DMS153 treated with DMSO at 0.1 percent for 48 hours (cell line): ENCODE data around the gene ARL16.
A peak's percentile ranks its signal among the peaks of the same experiment; 100 is the strongest.

ENCODE experiments used
- DNase-seq: peaks from one replicate; lab custom pipeline; 2025; ENCODE audit not compliant: unreplicated experiment; lab: John Stamatoyannopoulos, UW

The ARL16 gene

DNA sequence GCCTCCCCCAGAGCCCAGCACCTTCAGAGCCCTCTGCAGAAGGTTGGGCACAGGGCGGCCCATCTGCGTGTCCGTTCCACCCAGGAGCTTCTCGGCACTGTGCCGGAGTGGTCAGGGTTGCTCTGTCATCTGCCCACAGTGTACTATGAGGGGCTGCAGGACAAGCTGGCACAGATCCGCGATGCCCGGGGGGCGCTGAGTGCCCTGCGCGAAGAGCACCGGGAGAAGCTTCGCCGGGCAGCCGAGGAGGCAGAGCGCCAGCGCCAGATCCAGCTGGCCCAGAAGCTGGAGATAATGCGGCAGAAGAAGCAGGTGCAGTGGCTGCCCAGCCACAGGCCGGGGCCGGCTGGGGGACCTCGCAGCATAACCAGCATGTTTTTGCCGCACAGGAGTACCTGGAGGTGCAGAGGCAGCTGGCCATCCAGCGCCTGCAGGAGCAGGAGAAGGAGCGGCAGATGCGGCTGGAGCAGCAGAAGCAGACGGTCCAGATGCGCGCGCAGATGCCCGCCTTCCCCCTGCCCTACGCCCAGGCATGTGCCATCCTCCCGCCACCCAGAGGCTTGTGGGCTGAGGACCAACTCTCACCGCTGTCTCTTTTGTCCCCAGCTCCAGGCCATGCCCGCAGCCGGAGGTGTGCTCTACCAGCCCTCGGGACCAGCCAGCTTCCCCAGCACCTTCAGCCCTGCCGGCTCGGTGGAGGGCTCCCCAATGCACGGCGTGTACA, 12.8 kb upstream of the ARL16 start:
- no peak for DNase-seq

DNA sequence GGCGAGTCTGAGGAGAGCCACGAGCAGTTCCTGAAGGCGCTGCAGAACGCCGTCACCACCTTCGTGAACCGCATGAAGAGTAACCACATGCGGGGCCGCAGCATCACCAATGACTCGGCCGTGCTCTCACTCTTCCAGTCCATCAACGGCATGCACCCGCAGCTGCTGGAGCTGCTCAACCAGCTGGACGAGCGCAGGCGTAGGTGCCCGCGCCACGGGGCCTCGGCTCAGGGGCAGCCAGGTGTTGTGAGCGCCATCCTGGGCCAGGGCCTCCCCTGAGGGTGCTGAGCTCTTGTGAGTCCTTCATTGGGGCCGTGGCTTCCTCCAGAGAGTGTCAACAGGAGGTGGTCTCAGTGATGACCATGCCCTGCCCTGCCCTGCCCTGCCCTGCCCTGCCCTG, 12.2 kb upstream of the ARL16 start:
- no peak for DNase-seq

DNA sequence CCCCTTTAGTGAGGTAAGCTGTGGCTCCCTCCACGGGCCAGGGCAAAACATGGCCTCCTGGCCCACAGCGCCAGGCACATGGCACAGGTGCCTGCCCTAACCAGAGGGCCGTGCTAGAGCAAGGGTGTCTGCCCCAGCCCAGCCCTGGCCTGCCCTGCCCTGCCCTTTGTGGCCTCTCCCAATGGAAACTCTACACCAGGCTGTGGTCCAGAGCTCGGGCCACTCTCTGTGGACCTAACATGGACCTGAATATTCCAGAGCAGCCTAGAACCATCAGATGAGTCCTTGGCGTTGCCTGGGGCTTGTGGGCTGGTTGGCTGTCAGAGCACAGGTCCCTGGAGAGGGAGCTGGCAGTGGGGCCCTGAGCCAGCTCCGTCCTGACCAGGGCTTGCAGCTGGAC, 11.6 kb upstream of the ARL16 start:
- DNase-seq, result no peak

DNA sequence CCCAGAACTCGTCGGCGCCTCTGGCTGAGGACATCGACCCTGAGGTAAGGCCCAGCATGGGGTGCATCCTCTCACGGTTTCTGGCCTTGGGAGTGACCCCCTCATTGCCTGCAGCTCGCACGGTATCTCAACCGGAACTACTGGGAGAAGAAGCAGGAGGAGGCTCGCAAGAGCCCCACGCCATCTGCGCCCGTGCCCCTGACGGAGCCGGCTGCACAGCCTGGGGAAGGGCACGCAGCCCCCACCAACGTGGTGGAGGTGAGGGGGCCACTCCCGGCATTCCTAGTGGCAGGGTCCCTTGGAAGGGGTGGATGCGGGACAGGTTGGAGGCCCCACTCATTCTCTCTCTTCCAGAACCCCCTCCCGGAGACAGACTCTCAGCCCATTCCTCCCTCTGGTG, 11.2 kb upstream of the ARL16 start:
- no peak for DNase-seq

DNA sequence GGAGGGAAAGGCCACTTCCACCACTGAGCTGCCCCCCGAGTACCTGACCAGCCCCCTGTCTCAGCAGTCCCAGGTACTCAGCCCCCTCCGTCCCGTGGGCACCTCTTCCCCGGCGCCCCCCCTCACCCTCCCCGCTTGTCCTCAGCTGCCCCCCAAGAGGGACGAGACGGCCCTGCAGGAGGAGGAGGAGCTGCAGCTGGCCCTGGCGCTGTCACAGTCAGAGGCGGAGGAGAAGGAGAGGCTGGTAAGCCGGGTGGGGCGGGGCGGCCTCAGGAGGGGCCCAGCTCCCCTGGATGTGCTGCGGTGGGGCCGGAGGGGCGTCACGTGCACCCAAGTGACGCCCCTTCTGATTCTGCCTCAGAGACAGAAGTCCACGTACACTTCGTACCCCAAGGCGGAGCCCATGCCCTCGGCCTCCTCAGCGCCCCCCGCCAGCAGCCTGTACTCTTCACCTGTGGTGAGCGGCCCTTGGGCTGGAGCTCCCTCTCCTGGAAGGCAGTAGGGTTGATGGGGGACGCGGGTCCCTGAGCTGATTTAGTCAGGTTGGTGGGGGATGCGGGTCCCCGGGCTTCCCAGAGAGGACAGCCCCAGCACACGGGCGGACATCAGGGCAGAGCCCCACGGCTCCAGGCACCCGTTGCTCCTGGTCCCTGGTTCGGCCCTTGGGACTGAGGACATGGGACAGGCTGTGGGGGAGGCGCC, 10.1 kb upstream of the ARL16 start:
- no peak for DNase-seq

DNA sequence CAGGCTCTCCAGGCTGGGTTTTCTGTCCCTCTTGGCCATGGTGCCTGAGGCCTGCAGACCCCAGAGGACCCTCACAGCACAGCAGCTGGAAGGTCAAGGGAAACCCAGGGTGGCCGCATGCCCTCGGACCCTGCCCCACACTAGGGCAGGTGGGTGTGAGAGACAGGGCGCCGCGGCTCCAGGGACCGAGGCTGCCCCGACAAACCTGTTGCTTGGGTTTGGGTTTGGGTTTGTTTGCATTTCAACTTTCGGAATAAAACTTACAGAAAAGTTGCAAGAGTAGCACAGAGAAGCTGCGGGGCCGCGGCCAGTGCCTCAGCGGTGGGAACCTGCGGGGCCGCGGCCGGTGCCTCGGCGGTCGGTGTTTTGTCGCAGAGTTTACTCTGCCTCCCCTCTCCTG, 8.0 kb upstream of the ARL16 start:
- DNase-seq, result no peak

DNA sequence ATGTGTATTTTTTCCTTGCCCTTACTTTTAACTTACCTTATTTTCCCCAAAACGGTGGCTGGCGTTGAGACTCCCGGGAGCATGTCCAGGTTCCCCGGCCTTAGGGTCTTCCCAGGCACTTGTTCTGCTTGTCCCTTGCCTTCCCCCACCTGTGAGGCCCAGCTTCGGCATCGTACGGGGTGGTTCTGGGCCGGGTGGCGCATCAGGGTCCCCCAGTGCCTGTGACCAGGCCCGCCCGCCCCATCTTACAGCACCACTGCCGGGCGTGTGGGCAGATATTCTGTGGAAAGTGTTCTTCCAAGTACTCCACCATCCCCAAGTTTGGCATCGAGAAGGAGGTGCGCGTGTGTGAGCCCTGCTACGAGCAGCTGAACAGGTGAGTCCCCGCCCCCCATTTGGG, 7.6 kb upstream of the ARL16 start:
- no peak for DNase-seq

DNA sequence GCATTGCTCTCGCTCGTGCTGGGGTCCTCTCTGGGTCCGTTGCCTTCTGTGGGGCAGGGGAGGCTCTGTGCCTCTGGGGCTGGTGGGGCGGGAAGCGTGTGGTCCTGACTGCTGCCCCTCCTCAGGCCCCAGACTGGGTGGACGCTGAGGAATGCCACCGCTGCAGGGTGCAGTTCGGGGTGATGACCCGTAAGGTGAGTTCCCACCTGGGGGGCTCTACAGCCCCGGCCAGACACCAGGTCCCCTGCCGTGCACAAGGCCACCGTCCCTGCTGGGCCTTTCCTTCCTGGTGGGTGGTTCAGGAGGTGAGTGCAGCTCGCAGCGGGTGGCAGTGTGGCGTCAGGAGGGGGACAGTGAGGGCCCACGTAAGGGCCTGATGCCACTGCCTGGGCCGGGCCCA, 7.0 kb upstream of the ARL16 start:
- no peak for DNase-seq

DNA sequence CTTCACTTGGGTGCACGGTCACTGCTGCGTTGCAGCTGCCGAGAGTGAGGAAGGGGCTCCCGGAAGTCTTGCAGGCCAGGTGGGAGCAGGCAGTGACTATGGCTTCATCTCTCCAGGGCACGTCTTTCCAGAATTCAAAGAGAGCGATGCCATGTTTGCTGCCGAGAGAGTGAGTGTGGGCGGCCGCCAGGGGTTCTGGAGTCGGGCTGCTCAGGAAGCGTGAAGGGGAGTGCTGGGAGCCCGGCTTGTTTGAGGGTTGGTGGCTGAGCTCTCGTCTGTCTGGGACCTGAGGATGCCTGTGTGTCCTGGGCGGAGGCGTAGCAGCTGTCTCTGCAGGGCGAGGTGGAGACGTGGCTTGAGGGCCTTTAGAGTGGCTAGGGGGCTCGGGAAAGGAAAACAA, 6.5 kb upstream of the ARL16 start:
- DNase-seq, result no peak

DNA sequence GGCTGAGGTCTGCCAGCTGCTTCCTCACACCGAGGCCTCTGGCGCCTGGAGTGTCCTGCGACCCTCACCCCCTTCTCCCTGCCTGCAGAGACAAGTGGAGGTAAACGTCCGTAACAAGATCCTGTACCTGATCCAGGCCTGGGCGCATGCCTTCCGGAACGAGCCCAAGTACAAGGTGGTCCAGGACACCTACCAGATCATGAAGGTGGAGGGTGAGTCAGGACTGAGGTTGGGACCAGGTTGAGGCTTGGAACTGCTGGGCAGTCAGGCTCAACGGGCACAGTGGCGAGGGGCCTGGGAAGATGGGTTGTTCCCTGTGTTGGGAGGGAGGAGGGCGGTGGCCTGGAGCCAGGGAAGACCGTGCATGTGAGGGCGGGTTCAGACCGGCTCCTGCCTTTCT, 5.0 kb upstream of the ARL16 start:
- no peak for DNase-seq

DNA sequence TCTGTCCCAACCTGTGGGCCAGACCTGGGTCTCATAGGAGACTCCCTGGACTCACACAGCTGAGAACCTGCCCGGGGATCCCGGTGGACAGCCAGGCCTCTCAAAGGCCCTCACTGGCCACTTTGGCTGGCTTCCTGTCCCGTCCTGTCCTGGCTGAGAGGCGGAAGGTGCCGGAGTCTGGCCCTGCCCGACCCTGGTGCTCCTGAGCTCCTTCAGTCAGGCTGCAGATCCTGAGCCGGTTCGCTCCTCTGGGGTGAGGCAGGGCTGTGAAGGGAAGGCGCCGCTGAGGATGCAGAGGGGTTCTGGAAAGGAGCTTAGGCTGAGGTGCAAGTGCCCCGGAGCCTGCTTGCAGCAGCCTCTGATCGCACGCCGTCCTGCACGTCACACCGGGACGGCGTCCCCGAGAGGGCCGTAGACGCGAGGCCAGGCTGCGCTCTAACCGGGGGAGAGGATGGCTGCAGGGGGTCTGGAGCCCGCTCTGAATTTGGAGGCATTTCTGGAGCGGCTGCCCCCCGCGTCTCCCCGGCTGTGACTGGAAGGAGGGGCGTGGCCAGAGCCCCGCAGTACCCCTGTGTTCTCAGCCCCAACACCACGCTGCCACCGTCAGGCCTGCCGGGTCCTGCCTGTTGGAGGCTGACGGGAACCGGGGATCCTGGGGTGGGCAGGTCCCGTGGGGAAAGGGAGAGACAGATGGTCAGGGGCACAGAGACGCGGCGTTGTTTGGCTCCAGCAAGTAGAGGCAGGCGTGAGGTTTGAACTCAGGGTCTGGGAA, 4.4 kb upstream of the ARL16 start:
- no peak for DNase-seq

DNA sequence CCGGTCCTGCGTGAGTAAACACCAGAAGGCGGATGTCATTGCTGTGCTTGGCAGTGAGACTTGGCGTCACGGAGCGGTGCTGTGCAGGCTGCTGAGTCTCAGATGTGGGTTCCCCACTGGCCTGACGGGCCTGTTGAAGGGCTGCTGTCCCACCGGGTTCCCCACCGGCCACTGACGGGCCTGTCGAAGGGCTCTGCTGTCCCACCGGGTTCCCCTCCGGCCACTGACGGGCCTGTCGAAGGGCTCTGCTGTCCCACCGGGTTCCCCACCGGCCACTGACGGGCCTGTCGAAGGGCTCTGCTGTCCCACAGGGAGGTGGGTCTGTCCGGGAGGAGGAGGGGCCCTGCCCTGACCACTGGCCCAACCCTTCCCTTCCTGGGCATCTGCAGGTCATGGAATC, 3.0 kb upstream of the ARL16 start:
- DNase-seq, result no peak

DNA sequence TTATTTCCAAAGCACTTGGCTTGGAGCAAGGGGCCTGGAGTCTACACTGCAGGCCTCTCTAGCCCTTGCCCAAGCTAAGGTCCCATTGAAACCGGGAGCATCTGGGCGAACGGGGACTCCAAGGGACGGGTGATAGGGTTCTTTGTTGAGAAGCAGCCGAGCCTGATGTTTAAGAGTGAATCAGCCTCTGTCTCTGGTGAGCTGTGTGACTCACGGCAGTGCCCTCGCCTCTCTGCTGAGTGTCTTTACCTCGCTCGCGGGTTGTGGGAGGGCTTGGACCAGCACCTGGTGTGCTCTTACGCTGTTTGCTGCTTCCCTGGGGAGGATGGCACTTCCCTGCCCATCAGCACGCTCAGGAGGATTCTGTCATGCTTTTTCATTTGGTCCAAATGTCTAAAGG, 1.5 kb upstream of the ARL16 start:
- DNase-seq, result no peak

DNA sequence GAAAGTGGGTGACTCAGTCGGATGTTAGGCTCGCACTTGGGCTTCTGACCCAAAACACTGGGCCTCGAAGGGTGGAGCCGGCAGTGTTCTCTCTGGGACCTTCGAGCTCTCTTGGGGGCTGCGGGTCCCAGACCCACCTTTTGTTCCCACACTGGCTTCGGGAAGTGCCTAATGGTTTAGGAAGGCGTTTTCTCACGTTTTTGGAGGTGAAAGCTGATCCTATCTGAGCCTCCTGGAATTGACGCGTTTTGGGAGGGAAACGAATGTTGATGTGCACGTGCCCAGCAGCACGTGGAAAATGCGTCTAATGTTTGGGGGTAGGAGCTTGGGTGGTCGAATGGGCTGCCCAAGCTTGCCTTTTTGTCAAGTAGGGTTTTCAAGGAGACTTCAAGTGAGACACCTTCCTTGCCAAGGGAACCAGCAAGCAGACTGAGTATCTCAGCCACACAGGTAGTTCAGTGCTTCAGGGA, 880 bp upstream of the ARL16 start:
- no peak for DNase-seq

DNA sequence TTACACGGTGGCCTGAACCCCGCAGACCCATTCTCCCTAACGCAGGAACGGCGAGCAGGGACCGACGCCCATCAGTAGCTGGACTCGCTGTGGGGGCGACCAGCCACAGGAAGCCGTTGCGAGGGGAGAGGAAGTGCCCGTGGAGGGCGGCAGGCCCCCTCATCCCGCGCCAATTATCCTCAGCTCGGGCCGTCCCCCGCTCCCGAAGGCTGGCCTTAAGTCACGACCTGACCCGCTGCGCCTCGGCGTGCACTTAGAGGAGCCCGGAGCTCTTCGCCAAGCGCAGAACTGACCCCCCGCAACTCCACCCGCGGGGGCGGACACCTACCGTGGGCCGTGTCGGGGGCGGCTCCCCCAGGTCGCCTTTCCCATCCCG, 401 bp downstream of the ARL16 start:
- DNase-seq, result no peak

DNA sequence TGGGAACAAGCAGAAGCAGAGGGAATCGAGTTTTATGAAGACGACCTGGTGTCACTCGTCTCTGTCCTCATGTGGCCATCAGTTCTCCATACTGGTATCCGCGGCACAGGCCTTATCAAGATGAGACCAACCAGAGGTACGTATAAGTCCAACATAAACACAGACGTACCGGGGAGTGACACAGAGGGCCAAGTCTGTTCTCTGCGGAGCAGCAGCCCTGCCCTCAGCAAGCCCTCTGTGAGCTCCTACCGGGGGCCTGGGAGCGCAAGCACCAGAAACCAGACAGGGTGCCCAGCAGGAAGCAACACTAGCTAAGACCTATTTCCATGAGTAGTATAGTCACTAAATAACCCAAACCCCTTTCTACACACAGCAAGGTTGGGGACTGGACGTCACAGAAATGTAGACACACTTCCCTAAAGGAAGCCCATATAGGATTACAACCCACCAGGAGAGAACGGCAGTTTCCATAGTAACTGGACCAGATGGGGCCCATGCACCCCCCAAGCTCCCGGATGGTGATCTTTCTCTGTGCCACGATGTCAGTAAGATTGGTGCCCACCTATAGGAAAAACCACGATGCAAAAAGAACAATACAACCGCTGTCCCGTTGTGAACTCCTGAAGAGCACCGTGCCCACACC, 911 bp downstream of the ARL16 start:
- no peak for DNase-seq

DNA sequence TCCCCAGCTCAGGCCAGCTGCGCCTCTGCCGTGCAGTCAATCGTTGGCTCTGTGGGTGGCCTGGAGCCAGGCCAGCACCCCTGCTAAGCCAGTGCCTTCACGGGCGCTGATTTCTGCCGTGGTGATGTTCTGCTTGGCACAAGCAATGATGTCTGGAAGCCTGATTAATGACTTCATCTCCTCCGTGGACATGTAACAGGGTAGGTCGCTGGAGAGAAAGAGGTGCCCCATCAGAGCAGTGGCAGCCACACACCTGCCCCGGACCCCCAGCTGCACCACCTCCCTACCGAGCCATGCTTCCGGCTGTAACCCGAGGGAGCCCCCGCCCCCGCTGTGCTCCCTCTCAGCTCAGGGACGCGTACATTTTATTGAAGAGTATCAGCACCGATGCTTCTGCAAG, 1.9 kb downstream of the ARL16 start:
- DNase-seq, result no peak

DNA sequence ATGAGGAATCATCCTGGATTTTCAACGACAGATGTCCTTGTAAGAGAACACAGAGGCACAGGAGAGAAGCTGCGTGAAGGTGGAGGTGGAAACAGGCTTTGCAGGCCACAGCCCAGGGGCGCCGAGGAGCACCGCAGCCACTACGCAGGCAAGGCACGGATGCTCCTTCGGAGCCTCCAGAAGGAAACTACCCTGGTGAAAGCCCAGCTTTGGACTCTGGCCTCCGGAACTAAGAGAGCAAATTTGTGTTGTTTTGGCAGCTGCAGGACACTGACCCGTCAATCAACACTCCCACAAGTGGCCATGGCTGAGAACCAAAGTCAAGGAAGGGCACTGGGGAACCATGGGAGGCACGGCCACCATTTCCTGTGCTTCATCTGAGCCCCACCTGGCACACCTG, 3.4 kb downstream of the ARL16 start:
- no peak for DNase-seq

DNA sequence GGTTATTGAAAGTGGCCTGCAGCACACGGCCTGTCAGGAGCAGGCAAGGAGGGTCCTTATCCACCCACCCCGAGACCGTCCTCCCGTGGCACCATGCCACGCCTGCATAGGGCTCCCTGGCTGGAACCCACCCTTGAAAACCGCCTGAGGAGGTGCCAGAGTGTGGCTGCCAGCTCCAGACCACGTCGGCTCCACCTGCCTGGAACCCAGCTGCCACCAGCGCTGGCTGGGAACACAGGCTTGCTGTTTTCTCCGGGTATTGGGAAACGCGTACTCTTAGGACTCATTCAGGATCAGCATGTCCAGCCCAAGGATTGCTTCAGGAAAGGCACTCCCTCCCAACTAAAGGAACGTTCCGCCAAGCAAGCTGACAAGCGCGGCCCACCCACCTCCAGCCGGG, 6.7 kb downstream of the ARL16 start:
- no peak for DNase-seq

DNA sequence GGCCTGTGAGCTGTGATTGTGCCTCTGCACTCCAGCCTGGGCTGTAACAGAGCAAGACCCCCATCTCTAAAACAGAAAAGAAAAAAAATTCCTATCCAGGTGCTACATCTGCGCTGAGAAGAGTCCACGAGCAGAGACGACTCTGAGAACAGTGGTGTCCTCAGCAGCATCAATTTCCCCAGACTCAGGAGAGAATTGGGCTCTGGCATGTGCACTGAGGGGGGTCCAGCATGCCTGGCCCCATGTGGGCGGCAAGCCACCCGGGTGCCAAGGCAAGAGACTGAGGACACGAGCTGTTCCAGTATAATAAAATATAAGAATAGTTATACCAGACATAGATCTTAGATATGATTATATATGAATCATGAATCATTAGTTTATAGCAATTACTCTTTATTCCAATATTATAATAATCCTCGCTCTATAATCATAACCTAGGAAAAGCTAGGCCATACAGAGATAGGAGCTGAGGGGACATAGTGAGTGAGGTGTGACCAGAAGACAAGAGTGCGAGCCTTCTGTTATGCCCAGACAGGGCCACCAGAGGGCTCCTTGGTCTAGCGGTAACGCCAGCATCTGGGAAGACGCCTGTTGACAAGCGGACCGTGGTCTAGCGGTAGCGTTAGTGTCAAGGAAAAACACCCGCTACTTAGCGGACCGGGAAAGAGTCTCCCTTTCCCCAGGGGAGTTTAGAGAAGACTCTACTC, 7.9 kb downstream of the ARL16 start:
- peak; percentile 3 for DNase-seq
